Epithelial cell of esophagus (primary cell): Measurements from ENCODE around the gene FAM114A1.

Experiments
- DNase-seq: peaks from one replicate; pipeline ENCODE4 v3.0.0; 2010; ENCODE audit warnings: low read depth
- H3K4me3 ChIP-seq: 2 replicates; pipeline ENCODE4 v1.5.1; 2011; ENCODE audit warnings: mild to moderate bottlenecking, low read length, control low read depth
- TF ChIP-seq, protein P1 (sequence below): IDR thresholded peaks from 2 replicates; pipeline ENCODE4 v1.5.1; 2011; ENCODE audit warnings: low read depth, mild to moderate bottlenecking, low read length, control low read depth, inconsistent platforms; ENCODE audit not compliant: insufficient read depth; ENCODE audit errors: missing control alignments

The FAM114A1 gene

GRCh38 chr4:38867478-38868058 is at the start of gene FAM114A1:
FAM114A1 (plus strand) TSS chr4:38867806; CDS start chr4:38878079, 10,273 bp downstream.
- peak within 1 kb of the TSS; percentile 49 for H3K4me3 ChIP-seq
- TF ChIP-seq, protein P1, sequence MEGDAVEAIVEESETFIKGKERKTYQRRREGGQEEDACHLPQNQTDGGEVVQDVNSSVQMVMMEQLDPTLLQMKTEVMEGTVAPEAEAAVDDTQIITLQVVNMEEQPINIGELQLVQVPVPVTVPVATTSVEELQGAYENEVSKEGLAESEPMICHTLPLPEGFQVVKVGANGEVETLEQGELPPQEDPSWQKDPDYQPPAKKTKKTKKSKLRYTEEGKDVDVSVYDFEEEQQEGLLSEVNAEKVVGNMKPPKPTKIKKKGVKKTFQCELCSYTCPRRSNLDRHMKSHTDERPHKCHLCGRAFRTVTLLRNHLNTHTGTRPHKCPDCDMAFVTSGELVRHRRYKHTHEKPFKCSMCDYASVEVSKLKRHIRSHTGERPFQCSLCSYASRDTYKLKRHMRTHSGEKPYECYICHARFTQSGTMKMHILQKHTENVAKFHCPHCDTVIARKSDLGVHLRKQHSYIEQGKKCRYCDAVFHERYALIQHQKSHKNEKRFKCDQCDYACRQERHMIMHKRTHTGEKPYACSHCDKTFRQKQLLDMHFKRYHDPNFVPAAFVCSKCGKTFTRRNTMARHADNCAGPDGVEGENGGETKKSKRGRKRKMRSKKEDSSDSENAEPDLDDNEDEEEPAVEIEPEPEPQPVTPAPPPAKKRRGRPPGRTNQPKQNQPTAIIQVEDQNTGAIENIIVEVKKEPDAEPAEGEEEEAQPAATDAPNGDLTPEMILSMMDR: no peak
- peak; percentile 69 for DNase-seq

GRCh38 chr4:38818441-38818976 is 49.1 kb upstream of the FAM114A1 start:
- TF ChIP-seq, protein P1: no peak
- DNase-seq: peak; percentile 91
- H3K4me3 ChIP-seq: no peak overlapping the region

DNA sequence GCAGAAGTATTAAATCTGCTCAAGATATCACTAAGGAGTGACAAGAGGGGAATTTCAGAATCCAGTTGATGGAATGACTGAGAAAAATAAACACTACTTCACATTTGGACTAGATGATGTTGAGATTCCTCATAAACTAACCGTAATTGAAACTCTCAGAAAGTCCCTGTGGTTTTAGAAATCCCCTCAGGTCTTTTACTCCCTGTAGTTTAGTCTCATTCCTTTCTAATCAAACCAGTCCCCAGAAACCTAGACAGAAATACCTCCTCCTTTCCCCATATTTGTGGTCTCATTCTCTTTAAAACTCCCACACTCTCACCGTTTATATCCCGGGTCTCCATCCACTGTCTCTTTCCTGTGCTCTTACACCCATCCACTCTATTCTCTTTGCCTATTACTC is 48.0 kb upstream of the FAM114A1 start:
- H3K4me3 ChIP-seq: no peak overlapping the region
- peak; percentile 19 for DNase-seq
- TF ChIP-seq, protein P1: no peak

- H3K4me3 ChIP-seq: no peak overlapping the region
- no peak for DNase-seq
- TF ChIP-seq, protein P1: no peak
Measured at GRCh38 chr4:38820329-38821061, 47.1 kb upstream of the FAM114A1 start.

DNA sequence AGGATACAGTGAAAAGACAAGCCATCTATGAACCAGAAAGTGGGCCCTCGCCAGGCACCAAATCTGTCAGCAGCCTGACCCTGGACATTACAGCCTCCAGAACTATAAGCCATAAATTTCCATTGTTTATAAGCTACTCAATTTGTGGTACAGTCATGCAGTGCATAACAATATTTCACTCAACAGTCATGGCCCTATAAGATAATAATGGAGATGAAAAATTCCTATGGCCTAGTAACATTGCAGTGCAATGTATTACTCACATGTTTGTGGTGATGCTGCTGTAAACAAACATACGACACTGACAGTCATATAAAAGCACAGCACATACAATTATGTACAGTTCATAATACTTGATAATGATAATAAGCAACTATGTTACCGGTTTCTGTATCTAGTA is 45.9 kb upstream of the FAM114A1 start:
- no peak overlapping the region for H3K4me3 ChIP-seq
- TF ChIP-seq, protein P1: no peak
- peak; percentile 18 for DNase-seq

DNA sequence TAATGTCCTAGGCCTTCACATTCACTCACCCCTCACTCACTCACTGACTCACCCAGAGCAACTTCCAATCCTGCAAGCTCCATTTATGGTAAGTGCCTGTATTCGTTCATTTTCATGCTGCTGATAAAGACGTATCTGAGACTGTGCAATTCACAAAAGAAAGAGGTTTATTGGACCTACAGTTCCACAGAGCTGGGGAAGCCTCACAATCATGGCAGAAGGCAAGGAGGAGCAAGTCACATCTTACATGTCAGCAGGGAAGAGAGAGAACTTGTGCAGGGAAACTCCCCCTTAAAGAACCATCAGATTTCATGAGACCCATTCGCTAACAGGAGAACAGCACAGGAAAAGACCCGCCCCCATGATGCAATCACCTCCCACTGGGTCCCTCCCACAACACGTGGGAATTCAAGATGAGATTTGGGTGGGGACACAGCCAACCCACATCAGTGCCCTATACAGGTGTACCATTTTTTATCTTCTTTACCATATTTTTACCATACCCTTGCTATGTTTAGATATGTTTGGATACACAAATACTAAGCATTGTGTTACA is 44.8 kb upstream of the FAM114A1 start:
- TF ChIP-seq, protein P1: no peak
- no peak for DNase-seq
- H3K4me3 ChIP-seq: no peak overlapping the region
